Osteoblast (primary cell): ENCODE results near the gene EIF3B. TPM values are rescaled to one million over a fixed set of nuclear protein-coding genes. Genes with fewer than 3 reads are reported as not detected.
A peak's percentile ranks its signal among the peaks of the same experiment; 100 is the strongest.

Experiments
- DNase-seq: peaks from one replicate; pipeline ENCODE4 v3.0.0; 2011; ENCODE audit warnings: low spot score, mixed read lengths; ENCODE audit not compliant: insufficient read length; ENCODE audit errors: missing footprints
- H2AFZ ChIP-seq: 2 replicates; pipeline ENCODE4 v1.6.0; 2011; ENCODE audit warnings: mild to moderate bottlenecking, low read length
- H3K27ac ChIP-seq: 2 replicates; pipeline ENCODE4 v1.5.1; 2011; ENCODE audit warnings: mild to moderate bottlenecking, low read depth, low read length, moderate library complexity
- H3K27me3 ChIP-seq: 2 replicates; pipeline ENCODE4 v1.6.0; 2012; ENCODE audit warnings: mild to moderate bottlenecking, control low read depth, inconsistent platforms, low read length, moderate library complexity; ENCODE audit not compliant: insufficient read depth
- H3K36me3 ChIP-seq: 2 replicates; pipeline ENCODE4 v1.5.1; 2011; ENCODE audit warnings: mild to moderate bottlenecking, low read length, control low read depth, moderate library complexity; ENCODE audit not compliant: insufficient read depth
- H3K4me1 ChIP-seq: 2 replicates; pipeline ENCODE4 v1.5.1; 2011; ENCODE audit warnings: mild to moderate bottlenecking, low read length, control low read depth, moderate library complexity; ENCODE audit not compliant: insufficient read depth
- H3K4me2 ChIP-seq: 2 replicates; pipeline ENCODE4 v1.6.0; 2011; ENCODE audit warnings: mild to moderate bottlenecking, low read length; ENCODE audit not compliant: insufficient read depth
- H3K4me3 ChIP-seq: fragments of 200-600 bp; sonication (generic); 3 replicates; pipeline ENCODE4 v1.5.1; 2012; ENCODE audit warnings: mild to moderate bottlenecking, low read length, inconsistent platforms; ENCODE audit not compliant: insufficient read depth
- H3K79me2 ChIP-seq: 2 replicates; pipeline ENCODE4 v1.6.0; 2012; ENCODE audit warnings: mild to moderate bottlenecking, low read length, control low read depth, inconsistent platforms; ENCODE audit not compliant: insufficient read depth
- H3K9me3 ChIP-seq: 2 replicates; pipeline ENCODE4 v1.5.1; 2011; ENCODE audit warnings: low read depth, low read length, control low read depth
- H4K20me1 ChIP-seq: 2 replicates; pipeline ENCODE4 v1.6.0; 2012; ENCODE audit warnings: mild to moderate bottlenecking, low read length, control low read depth; ENCODE audit not compliant: insufficient read depth
- CTCF ChIP-seq: IDR thresholded peaks from 2 replicates; pipeline ENCODE4 v1.5.1; 2011; ENCODE audit warnings: mild to moderate bottlenecking, low read depth, low read length, moderate library complexity; ENCODE audit errors: extremely low read depth
- total RNA-seq: library from RNA; depleted of rRNA; stranded (reverse); fragments of >200 nt; gene quantifications from 2 replicates; pipeline ENCODE4 v1.2.3, GENCODE V29; 2012

EIF3B gene
- total RNA-seq, 1 donor = 176 TPM

GRCh38 chr7:2403718-2404648, 49.4 kb downstream of the EIF3B start:
- TF ChIP-seq CTCF = no peak
- peaks cover 18% of the 10 kb centered on the region for H3K4me1 ChIP-seq
- peak; percentile 95 for DNase-seq
- peaks cover 35% of the 10 kb centered on the region for H3K79me2 ChIP-seq
- peak overlapping the region; percentile 24 for H3K27ac ChIP-seq
- no peaks in the 10 kb centered on the region for H3K27me3 ChIP-seq
- peak overlapping the region; percentile 72 for H2AFZ ChIP-seq
- no peaks in the 10 kb centered on the region for H3K9me3 ChIP-seq
- H3K36me3 ChIP-seq = no peaks in the 10 kb centered on the region
- peak overlapping the region; percentile 81 for H3K4me3 ChIP-seq
- H3K4me2 ChIP-seq = peak overlapping the region; percentile 93
- peaks cover 24% of the 10 kb centered on the region for H4K20me1 ChIP-seq

- no peak for TF ChIP-seq CTCF
- Histone ChIP-seq H3K27me3 (no peaks in the 10 kb centered on the region), H4K20me1 (peaks cover 26% of the 10 kb centered on the region), H3K36me3 (no peaks in the 10 kb centered on the region), H3K4me2 (peak overlapping the region; percentile 93), H3K27ac (no peak overlapping the region), H2AFZ (peak overlapping the region; percentile 72), H3K9me3 (no peaks in the 10 kb centered on the region), H3K4me1 (peaks cover 15% of the 10 kb centered on the region), H3K4me3 (peak overlapping the region; percentile 81), H3K79me2 (peaks cover 38% of the 10 kb centered on the region)
- peak; percentile 10 for DNase-seq
These were observed 50.1 kb downstream of the EIF3B start for GRCh38 chr7:2404714-2405119.

- Histone ChIP-seq H3K79me2 (peaks cover 38% of the 10 kb centered on the region), H3K4me1 (peaks cover 11% of the 10 kb centered on the region), H3K36me3 (no peaks in the 10 kb centered on the region), H3K27me3 (no peaks in the 10 kb centered on the region), H2AFZ (no peak overlapping the region), H3K9me3 (no peaks in the 10 kb centered on the region), H3K27ac (no peak overlapping the region), H4K20me1 (peaks cover 31% of the 10 kb centered on the region), H3K4me3 (no peak overlapping the region), H3K4me2 (no peak overlapping the region)
- DNase-seq = peak; percentile 34
- no peak for TF ChIP-seq CTCF
These were observed 50.6 kb downstream of the EIF3B start for GRCh38 chr7:2405201-2405600.

GRCh38 chr7:2405601-2406345, 51.1 kb downstream of the EIF3B start:
- Histone ChIP-seq H3K4me2 (no peak overlapping the region), H3K36me3 (no peaks in the 10 kb centered on the region), H4K20me1 (peaks cover 31% of the 10 kb centered on the region)

More at GRCh38 chr7:2405601-2406345, 51.1 kb downstream of the EIF3B start:
- no peaks in the 10 kb centered on the region for H3K27me3 ChIP-seq
- no peak overlapping the region for H3K27ac ChIP-seq
- DNase-seq = peak; percentile 63
- no peak overlapping the region for H2AFZ ChIP-seq
- H3K79me2 ChIP-seq = peaks cover 40% of the 10 kb centered on the region
- H3K4me3 ChIP-seq = no peak overlapping the region
- TF ChIP-seq CTCF = no peak
- H3K9me3 ChIP-seq = no peaks in the 10 kb centered on the region
- peaks cover 8% of the 10 kb centered on the region for H3K4me1 ChIP-seq
